Vagina (tissue), 2 donors: ENCODE data around the gene PRDM15.

ENCODE experiments used
- POLR2A ChIP-seq, 2 donors: fragments of 450-650 bp; IDR thresholded peaks; one replicate each; pipeline ENCODE4 v1.6.1; 2017; ENCODE audit warnings: antibody characterized with exemption in 2 of 2, mild to moderate bottlenecking in 2 of 2, moderate library complexity in 2 of 2
- TF ChIP-seq, protein P1 (sequence below), 3 experiments: fragments of 450-650 bp in 2 of 3; fragments of 200-600 bp in 1 of 3; sonication (generic) in 1 of 3; IDR thresholded peaks; one replicate each; pipeline ENCODE4 v1.5.1; 2017 to 2019; ENCODE audit warnings: antibody characterized with exemption in 3 of 3, mild to moderate bottlenecking in 2 of 3, moderate library complexity in 2 of 3

DNA sequence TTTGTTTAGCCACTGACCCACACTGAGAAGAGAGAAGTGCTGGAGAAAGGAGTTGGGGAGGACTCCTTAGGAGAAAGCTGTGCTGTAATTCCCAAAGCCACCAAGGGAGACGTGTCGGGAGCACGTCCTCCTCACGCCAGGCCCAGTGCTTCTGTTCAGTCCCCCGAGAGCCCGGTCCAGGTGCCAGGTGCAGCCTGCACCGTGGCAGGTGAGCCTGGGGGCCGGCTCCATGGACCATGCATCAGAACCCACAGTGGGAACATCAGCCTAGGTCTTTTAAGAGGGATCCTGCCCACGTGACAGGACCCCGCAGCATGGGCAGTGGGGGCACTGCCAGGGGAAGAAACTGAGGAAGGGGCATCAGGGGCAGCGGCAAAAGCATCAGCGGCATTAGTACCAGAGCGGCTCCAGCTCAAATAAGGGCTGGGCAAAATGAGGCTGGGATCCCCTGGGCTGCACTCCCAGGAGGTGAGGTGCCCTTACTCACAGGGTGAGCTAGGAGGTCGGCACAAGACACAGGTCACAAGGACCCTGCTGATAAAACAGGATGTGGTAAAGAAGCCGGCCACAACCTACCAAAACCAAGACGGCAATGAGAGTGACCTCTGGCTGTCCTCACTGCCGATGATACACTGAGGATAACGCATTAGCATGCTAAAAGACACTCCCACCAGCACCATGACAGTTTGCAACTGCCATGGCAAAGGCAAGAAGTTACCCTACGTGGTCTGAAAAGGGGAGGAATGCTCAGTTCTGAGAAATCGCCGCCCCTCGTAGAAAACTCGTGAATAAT lies 24.6 kb upstream of the PRDM15 start:
- TF ChIP-seq, protein P1, sequence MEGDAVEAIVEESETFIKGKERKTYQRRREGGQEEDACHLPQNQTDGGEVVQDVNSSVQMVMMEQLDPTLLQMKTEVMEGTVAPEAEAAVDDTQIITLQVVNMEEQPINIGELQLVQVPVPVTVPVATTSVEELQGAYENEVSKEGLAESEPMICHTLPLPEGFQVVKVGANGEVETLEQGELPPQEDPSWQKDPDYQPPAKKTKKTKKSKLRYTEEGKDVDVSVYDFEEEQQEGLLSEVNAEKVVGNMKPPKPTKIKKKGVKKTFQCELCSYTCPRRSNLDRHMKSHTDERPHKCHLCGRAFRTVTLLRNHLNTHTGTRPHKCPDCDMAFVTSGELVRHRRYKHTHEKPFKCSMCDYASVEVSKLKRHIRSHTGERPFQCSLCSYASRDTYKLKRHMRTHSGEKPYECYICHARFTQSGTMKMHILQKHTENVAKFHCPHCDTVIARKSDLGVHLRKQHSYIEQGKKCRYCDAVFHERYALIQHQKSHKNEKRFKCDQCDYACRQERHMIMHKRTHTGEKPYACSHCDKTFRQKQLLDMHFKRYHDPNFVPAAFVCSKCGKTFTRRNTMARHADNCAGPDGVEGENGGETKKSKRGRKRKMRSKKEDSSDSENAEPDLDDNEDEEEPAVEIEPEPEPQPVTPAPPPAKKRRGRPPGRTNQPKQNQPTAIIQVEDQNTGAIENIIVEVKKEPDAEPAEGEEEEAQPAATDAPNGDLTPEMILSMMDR (IDR thresholded peaks at IDR 0.05), result no peak
- no peak for TF ChIP-seq POLR2A (IDR thresholded peaks at IDR 0.05)
